SH-SY5Y (cell line): ENCODE measurements around the gene ADH5.

Experiments used
- GATA2 ChIP-seq: IDR thresholded peaks from 2 replicates; pipeline ENCODE4 v1.6.1; 2011; ENCODE audit warnings: mild to moderate bottlenecking, low read depth, low read length
- GATA3 ChIP-seq: IDR thresholded peaks from 2 replicates; pipeline ENCODE4 v1.6.1; 2011; ENCODE audit warnings: low read depth, mild to moderate bottlenecking, low read length, moderate library complexity

The ADH5 gene

DNA sequence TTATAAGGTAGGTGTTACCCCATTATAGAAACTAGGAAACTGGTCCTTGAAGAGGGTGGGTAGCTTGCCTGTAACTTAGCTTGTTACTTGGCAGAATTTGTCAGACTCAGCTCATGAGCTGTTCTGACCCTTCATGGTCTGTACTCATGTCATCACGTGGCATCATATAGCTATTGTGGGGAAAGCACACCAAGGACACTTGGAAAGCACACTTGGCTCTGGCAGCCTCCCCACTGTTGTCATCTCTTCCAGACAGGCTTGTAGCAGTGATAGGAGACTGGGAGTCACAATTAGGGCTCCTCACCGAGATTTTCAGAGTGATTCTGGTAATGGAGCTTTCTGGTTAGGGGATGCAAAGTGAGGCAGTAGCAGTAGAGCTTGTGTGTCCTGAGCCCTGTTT lies 30.4 kb downstream of the ADH5 start:
- no peak for TF ChIP-seq GATA2
- TF ChIP-seq GATA3, result no peak

DNA sequence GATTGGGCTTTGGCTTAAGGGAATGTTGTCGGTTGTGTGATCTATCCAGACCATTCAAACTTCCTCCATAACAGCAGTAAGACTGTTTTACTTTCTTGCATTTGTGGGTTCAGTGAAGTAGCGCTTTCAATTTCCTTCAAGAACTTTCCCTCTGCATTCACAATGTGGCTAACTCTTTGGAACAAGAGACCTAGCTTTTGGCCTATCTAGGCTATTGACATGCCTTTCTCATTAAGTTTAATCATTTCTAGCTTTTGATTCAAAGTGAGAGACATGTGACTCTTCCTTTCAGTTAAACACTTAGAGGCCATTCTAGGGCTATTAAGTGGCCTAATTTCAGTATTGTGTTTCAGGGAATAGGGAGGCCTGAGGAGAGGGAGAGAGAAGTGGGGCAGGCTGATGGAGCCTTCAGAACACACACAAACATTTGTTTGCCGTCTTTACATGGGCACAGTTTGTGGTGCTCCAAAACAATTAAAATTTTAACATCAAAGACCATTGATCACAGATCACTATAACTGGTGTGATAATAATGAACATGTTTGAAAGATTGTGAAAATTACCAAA lies 34.1 kb downstream of the ADH5 start:
- no peak for TF ChIP-seq GATA3
- no peak for TF ChIP-seq GATA2

DNA sequence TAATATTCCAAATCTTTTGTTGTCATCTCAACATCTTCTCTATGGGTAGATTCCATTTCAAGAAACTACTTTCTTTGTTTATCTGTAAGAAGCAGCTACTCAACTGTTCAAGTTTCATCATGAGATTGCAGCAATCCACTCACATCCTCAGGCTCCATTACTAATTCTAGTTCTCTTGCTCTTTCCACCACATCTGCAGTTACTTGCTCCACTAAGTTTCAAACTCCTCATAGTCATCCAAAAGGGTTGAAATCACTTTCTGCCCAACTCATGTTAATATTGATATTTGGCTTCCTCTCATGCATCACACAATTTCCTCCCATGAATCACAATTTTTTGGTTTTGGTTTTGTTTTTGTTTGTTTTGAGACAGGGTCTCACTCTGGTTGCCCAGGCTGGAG lies 35.7 kb downstream of the ADH5 start:
- TF ChIP-seq GATA3, result no peak
- TF ChIP-seq GATA2, result no peak

DNA sequence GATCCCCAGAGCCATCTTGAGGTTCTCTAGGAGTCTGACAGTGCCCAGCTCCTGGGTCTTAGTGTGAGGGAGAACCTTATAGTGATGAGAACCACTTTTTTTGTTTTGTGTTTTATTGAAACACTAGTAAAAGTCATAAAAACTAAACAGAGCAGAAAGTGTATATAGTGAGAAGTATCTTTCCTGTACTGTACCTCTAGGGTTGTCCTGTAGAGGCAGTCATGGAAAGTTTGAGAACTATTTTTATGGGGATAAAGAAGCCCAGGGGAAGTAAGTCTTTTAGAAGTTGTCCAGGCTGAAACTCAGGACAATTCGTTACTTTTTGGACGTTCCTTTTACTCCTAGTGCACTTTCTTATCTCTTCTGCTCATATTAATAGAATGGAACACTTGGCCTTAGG lies 40.9 kb downstream of the ADH5 start:
- TF ChIP-seq GATA2 (no peak), GATA3 (no peak)

DNA sequence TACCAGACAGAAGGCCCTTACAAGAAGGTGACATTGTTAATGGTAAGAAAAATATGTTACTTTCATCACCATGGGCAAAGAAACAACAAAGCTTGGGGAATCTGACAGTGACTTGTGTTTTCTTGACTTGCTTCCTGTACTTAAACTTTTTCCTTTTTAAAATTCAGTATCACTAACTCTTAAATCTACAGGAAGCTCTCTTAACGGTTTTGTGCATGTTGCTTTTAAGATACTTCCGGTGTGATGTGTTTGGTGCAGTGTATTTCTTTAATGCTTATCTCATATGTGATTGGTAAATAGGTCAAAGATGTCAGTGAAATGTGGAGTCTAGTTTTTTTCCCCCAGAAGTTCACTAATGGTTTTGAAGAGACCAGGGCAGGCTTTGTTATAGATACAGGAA lies 45.2 kb downstream of the ADH5 start:
- TF ChIP-seq GATA2 (no peak), GATA3 (no peak)

DNA sequence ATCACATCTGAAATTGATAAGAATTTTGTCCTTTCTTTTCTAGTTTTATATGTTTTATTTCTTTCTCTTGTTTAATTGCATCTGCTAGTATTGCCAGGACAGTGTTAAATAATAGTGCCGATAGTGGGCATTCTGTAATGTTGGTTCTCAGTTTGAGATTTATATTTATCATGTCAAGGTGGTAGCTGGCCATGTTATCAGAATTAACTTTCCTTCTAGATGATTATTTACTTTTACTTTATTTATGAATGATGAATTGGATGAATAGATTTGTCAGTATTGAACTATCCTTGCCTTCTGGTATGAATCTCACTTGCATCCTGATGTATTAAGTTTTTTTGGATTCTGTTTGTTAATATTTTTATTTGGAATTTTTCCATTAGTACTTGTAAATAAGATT lies 50.4 kb downstream of the ADH5 start:
- TF ChIP-seq GATA3, result no peak
- no peak for TF ChIP-seq GATA2

DNA sequence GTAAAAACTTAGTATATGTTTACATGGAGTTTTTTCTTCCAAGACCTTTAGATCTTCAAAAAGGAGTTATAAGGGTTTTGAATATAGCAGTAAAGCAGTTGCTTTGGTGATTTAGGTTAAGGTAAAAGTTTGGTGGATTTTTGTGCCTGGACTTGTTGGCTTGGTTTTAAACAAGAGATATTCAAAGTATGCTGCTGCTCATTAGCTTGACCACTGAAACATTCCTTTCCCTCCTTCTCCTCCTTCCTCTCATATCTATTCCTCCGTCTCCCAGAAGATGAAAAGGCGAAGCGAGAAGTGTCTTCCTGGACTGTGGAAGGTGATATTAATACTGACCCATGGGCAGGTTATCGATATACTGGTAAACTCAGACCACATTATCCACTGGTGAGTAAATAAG lies 54.6 kb downstream of the ADH5 start:
- TF ChIP-seq GATA3 (no peak), GATA2 (no peak)

DNA sequence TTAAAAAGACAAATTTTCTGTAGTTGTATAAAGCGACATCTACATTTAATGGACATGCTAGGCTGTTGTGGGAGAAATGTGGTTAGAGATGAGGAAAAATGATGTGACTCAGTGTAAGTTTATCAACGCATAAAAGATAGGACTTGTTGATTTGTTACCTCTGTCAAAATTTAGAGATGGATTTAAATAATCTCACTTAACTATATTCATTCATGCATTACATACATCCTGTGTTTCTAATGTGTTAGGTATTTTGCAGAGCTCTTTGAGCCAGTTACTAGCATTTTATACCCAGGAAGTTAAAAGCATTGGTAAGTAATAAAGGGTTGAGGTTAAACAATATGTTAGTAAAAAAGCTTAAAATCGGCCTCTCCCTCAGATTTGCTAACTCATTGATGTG lies 58.7 kb downstream of the ADH5 start:
- TF ChIP-seq GATA3 (no peak), GATA2 (no peak)

DNA sequence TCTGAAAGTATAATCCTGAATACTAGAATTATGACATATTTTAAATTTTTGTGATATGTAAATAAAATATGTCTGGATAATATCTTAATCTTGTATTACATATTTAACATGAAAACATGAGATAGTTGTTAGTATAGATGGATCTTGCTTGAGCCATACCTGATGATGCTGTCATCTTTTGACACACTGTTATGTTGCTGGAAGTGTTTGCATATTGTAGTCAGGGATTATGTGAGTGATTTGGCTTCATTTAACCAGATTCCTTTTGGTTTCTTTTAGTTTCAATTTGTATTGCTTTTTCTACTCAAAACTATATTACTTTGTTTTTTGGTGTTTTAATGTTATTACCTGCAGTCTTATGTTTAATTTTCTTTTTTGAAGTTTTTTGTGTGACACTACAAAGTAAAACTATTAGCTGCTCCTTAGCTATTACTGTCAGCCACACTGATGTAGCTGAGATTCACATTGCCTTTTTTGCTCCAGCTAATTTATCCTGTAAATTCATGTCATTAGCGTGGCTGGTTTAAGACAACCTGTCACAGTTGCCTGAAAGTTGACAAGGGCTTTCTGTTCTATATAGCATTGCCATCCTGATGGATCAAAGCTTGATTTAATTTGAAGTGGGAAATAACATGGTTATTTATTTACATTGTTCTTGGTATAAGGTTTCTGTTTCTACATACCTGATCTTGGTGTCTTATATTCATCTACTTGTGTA lies 59.4 kb downstream of the ADH5 start:
- TF ChIP-seq GATA2, result no peak
- TF ChIP-seq GATA3, result no peak

DNA sequence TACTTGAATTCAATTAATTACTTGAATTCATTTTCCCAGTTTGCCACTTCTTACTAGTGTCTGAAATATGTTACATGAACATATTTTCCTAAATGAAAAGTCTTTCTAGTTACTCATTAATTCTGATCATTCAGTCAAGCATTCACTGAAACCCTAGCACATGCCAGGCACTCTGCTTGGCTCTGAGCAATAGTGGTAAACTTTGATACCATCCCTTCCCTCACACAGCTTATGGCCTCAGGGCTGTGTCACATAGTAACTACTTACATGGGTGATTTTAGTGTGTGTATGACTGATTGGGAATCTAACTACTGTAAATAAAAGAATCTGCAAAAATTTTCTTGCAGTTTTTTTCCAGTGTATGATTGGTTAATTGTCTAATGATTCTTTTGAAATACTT lies 60.4 kb downstream of the ADH5 start:
- TF ChIP-seq GATA3, result no peak
- no peak for TF ChIP-seq GATA2

DNA sequence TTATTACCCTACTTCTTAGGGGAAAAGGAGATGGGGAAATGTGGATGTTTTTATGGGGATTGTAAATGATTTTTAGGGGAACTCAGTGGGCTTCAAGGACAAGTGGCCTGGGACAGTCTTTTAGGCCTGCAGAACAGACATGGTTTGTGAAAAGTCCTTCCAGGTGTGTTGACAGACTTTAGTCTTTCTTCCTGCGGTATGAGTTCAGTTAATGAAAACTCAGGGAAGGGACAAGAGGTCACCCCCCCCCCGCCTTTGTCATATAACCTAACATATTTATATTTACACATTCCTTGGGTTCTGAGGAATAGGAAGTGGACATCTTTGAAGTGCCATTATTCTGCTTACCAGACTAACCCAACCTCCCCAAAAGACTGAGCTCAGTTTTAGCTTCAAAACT lies 61.3 kb downstream of the ADH5 start:
- no peak for TF ChIP-seq GATA3
- no peak for TF ChIP-seq GATA2

DNA sequence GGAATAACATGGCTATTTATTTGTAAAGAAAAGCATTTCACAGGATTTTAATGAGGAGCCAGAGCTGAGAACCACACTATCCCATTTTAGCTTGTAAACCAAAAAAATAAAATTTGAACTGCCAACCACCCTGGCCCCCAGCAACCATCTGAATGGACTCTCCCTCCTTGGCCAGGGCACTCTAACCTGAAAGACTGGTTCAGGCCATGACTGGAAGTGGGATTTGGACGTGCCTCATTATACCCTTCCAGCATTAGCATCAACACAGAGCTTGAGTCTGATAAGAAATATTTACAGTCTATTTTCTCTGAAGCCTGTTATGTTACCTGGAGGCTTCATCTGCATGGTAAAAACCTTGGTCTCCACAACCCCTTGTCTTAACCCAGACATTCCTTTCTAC lies 63.1 kb downstream of the ADH5 start:
- TF ChIP-seq GATA2 (no peak), GATA3 (no peak)

DNA sequence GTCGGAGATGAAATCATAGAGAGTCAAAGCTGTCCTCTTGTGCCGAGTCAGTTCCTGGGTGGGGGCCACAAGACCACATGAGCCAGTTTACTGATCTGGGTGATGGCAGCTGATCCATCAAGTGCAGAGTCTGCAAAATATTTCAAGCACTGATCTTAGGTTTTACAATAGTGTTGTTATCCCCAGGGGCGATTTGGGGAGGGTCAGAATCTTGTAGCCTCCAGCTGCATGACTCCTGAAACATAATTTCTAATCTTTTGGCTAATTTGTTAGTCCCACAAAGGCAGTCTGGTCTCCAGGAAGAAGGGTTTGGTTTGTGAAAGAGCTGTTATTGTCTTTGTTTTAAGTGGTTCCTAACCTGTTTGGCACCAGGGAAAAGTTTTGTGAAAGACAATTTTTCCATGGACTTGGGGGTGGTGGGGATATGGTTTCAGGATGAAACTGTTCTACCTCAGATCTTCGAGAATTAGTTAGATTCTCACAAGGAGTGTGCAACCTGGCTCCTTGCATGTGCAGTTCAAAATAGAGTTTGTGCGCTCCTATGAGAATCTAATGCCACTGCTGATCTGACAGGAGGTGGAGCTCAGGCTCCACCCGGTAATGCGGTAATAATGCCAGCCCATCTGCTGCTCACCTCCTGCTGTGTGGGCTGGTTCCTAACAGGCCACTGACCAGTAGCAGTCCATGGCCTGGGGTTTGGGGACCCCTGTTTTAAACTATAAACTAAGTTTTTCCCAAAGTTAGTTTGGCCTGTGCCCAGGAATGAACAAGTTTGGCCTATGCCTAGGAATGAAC lies 63.9 kb downstream of the ADH5 start:
- TF ChIP-seq GATA3, result no peak
- TF ChIP-seq GATA2, result no peak

DNA sequence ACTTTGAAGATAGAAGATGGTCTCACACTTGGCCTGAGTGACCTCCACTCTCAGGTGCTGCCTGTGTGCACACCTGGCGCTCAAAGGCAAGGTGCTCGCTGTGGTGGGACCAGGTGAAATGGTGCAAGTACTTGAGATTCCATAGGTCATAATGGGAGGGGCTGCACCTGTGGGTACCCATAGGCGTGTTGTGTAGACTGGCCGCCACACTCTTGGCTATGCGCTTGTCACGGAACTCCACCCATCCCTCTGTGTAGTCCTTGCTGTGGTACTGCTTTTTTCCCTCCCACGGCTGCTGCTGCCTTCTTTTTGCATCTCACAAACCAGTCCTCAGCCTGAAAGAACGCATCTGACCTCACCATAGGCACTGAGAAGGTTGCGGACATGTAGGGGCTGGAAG lies 66.0 kb downstream of the ADH5 start:
- TF ChIP-seq GATA3, result no peak
- TF ChIP-seq GATA2, result no peak

DNA sequence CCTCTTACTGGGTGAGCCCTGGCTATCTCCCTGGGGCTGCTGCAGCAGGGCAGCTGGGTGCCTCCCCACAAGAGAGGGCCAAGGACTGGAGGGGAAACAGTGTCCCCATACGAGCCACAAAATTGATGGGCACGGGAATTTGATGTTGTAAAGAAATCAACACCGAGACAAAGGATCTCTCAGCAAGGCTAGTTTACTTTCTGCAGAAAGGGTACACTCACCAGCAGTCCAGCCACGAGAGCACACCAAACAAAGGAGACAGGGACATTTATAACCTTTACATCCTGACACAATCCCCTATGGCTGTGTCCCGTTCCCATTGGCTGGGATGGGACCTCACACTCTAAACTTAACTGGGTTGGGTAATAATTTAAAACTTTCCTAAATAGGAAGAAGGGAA lies 67.2 kb downstream of the ADH5 start:
- TF ChIP-seq GATA3 (no peak), GATA2 (no peak)
